ENCODE data around the gene PLA2G4A. TPM values are rescaled to one million over a fixed set of nuclear protein-coding genes. Genes with fewer than 3 reads are reported as not detected.

Gene PLA2G4A
- total and polyA plus RNA-seq, 7 donors, result 3.2 to 51.0 (median 17.2) TPM

- Histone ChIP-seq H3K27ac (no peak overlapping the region), H3K36me3 (peaks cover 0 to 14% (median 0%) of the 10 kb centered on the region in 4 donors), H3K4me1 (peaks cover 0 to 15% (median 11%) of the 10 kb centered on the region in 4 donors), H3K27me3 (no peaks in the 10 kb centered on the region), H3K9me3 (no peaks in the 10 kb centered on the region), H3K4me3 (no peak overlapping the region)
- TF ChIP-seq POLR2AphosphoS5 (IDR thresholded peaks at IDR 0.05), result no peak
- TF ChIP-seq EP300 (IDR thresholded peaks at IDR 0.05), result no peak
- no peak for TF ChIP-seq POLR2A (IDR thresholded peaks at IDR 0.05)
- TF ChIP-seq, protein P1, sequence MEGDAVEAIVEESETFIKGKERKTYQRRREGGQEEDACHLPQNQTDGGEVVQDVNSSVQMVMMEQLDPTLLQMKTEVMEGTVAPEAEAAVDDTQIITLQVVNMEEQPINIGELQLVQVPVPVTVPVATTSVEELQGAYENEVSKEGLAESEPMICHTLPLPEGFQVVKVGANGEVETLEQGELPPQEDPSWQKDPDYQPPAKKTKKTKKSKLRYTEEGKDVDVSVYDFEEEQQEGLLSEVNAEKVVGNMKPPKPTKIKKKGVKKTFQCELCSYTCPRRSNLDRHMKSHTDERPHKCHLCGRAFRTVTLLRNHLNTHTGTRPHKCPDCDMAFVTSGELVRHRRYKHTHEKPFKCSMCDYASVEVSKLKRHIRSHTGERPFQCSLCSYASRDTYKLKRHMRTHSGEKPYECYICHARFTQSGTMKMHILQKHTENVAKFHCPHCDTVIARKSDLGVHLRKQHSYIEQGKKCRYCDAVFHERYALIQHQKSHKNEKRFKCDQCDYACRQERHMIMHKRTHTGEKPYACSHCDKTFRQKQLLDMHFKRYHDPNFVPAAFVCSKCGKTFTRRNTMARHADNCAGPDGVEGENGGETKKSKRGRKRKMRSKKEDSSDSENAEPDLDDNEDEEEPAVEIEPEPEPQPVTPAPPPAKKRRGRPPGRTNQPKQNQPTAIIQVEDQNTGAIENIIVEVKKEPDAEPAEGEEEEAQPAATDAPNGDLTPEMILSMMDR (IDR thresholded peaks at IDR 0.05), result no peak
- DNase-seq, result no peak
- WGBS, 2 donors, result 88 to 95% methylated on average over 2 of the region's 2 CpGs
- intact Hi-C loops (cut with DNase I), result no loop called here
Observed at GRCh38 chr1:186859995-186860394, 31.2 kb downstream of the PLA2G4A start.

- TF ChIP-seq EP300 (IDR thresholded peaks at IDR 0.05), result no peak
- TF ChIP-seq, protein P1 (IDR thresholded peaks at IDR 0.05), result no peak
- TF ChIP-seq POLR2AphosphoS5 (IDR thresholded peaks at IDR 0.05), result no peak
- TF ChIP-seq POLR2A (IDR thresholded peaks at IDR 0.05), result no peak
- H3K27ac ChIP-seq, result no peak overlapping the region
- DNase-seq, result no peak
- no peak overlapping the region for H3K4me3 ChIP-seq
- peaks cover 0 to 19% (median 4%) of the 10 kb centered on the region in 4 donors for H3K4me1 ChIP-seq
- H3K9me3 ChIP-seq, result no peaks in the 10 kb centered on the region
- intact Hi-C loops (cut with DNase I), result no loop called here
- WGBS, 2 donors, result 81 to 83% methylated on average over 1 of the region's 1 CpG
- H3K36me3 ChIP-seq, result no peaks in the 10 kb centered on the region
- no peaks in the 10 kb centered on the region for H3K27me3 ChIP-seq
Observed at GRCh38 chr1:186864296-186864695, 35.5 kb downstream of the PLA2G4A start.

- Histone ChIP-seq H3K36me3 (no peaks in the 10 kb centered on the region), H3K9me3 (no peaks in the 10 kb centered on the region), H3K27ac (no peak overlapping the region), H3K4me1 (peaks cover 0 to 20% (median 2%) of the 10 kb centered on the region in 4 donors), H3K4me3 (no peak overlapping the region), H3K27me3 (no peaks in the 10 kb centered on the region)
- intact Hi-C loops (cut with DNase I), result no loop called here
- WGBS, 2 donors, result 65 to 91% methylated on average over 1 of the region's 1 CpG
- TF ChIP-seq POLR2A (IDR thresholded peaks at IDR 0.05) (no peak), POLR2AphosphoS5 (IDR thresholded peaks at IDR 0.05) (no peak), EP300 (IDR thresholded peaks at IDR 0.05) (no peak)
- TF ChIP-seq, protein P1 (IDR thresholded peaks at IDR 0.05), result no peak
- DNase-seq, result no peak
Observed at GRCh38 chr1:186865253-186865652, 36.5 kb downstream of the PLA2G4A start.

GRCh38 chr1:186865857-186866256 is 37.1 kb downstream of the PLA2G4A start:
- DNase-seq, result no peak
- Histone ChIP-seq H3K27ac (no peak overlapping the region), H3K4me1 (peaks cover 0 to 20% (median 2%) of the 10 kb centered on the region in 4 donors), H3K36me3 (no peaks in the 10 kb centered on the region), H3K27me3 (no peaks in the 10 kb centered on the region), H3K9me3 (no peaks in the 10 kb centered on the region), H3K4me3 (no peak overlapping the region)
- TF ChIP-seq POLR2A (IDR thresholded peaks at IDR 0.05) (no peak), POLR2AphosphoS5 (IDR thresholded peaks at IDR 0.05) (no peak), EP300 (IDR thresholded peaks at IDR 0.05) (no peak)
- TF ChIP-seq, protein P1 (IDR thresholded peaks at IDR 0.05), result no peak
- WGBS, 2 donors, result 88 to 91% methylated on average over 3 of the region's 3 CpGs
- intact Hi-C loops (cut with DNase I), result no loop called here

Measured in sigmoid colon (tissue), 7 donors.